Smooth muscle cell (in vitro differentiated cells): ENCODE results near the gene MXD4. TPM values are rescaled to one million over a fixed set of nuclear protein-coding genes. Genes with fewer than 3 reads are reported as not detected.
A peak's percentile ranks its signal among the peaks of the same experiment; 100 is the strongest.

ENCODE experiments used
- DNase-seq: peaks from one replicate; lab custom pipeline; 2025; ENCODE audit not compliant: unreplicated experiment; lab: John Stamatoyannopoulos, UW
- H2AFZ ChIP-seq: fragments of 200-600 bp; sonication (generic); 2 replicates; pipeline ENCODE4 v1.6.0; 2016; ENCODE audit warnings: antibody characterized with exemption, low read depth, mild to moderate bottlenecking
- H3F3A ChIP-seq: fragments of 200-600 bp; sonication (generic); 2 replicates; pipeline ENCODE4 v1.6.0; 2017; ENCODE audit warnings: antibody characterized with exemption, low read depth
- H3K27ac ChIP-seq: fragments of 200-600 bp; sonication (generic); 2 replicates; pipeline ENCODE4 v1.5.1; 2016; ENCODE audit warnings: low read depth, mild to moderate bottlenecking
- H3K27me3 ChIP-seq: fragments of 200-600 bp; sonication (generic); 2 replicates; pipeline ENCODE4 v1.6.1; 2016; ENCODE audit warnings: low read depth, mild to moderate bottlenecking
- H3K36me3 ChIP-seq: fragments of 200-600 bp; sonication (generic); 2 replicates; pipeline ENCODE4 v1.5.1; 2016; ENCODE audit warnings: low read depth
- H3K4me1 ChIP-seq: fragments of 200-600 bp; sonication (generic); 2 replicates; pipeline ENCODE4 v1.5.1; 2016; ENCODE audit warnings: low read depth
- H3K4me2 ChIP-seq: fragments of 200-600 bp; sonication (generic); 2 replicates; pipeline ENCODE4 v1.6.0; 2016; ENCODE audit warnings: mild to moderate bottlenecking
- H3K4me3 ChIP-seq: fragments of 200-600 bp; sonication (generic); 2 replicates; pipeline ENCODE4 v1.5.1; 2016; ENCODE audit warnings: mild to moderate bottlenecking
- H3K79me2 ChIP-seq: fragments of 200-600 bp; sonication (generic); 2 replicates; pipeline ENCODE4 v1.6.0; 2016; ENCODE audit warnings: low read depth, mild to moderate bottlenecking
- H3K9ac ChIP-seq: fragments of 200-600 bp; sonication (generic); 2 replicates; pipeline ENCODE4 v1.6.0; 2016; ENCODE audit warnings: low read depth
- H3K9me3 ChIP-seq: fragments of 200-600 bp; sonication (generic); replicated peaks from 2 replicates; pipeline ENCODE4 v1.5.1; 2016; ENCODE audit warnings: low read depth
- H4K20me1 ChIP-seq: fragments of 200-600 bp; sonication (generic); 2 replicates; pipeline ENCODE4 v1.6.0; 2016; ENCODE audit warnings: low read depth
- CTCF ChIP-seq: fragments of 200-600 bp; sonication (generic); IDR thresholded peaks from 2 replicates; pipeline ENCODE4 v1.5.1; 2017; ENCODE audit warnings: borderline replicate concordance, mild to moderate bottlenecking, antibody characterized with exemption; ENCODE audit not compliant: insufficient read depth, poor library complexity, severe bottlenecking
- whole genome bisulfite sequencing: methylation state at CpG from one replicate; pipeline ENCODE4 v1.1.7; 2016; ENCODE audit warnings: low lambda C conversion rate; 5-methylcytosine and 5-hydroxymethylcytosine counted together
- polyA plus RNA-seq: library from polyadenylated mRNA; unstranded; fragments of >200 nt; fragmentation: Nextera tagmentation; extraction: Ambion mirVana; gene quantifications from 2 replicates; pipeline ENCODE4 v1.2.1, GENCODE V29; 2016
- total RNA-seq: library from RNA; depleted of rRNA; stranded (reverse); fragments of >200 nt; gene quantifications from 2 replicates; pipeline ENCODE4 v1.2.3, GENCODE V29; 2014

Gene MXD4
- total and polyA plus RNA-seq, 2 experiments from 2014 or later = 26.8 to 81.8 TPM

GRCh38 chr4:2262944-2263250, 988 bp upstream of the MXD4 start:
- H3K36me3 ChIP-seq = no peaks in the 10 kb centered on the region

GRCh38 chr4:2262145-2262943, 435 bp upstream of the MXD4 start:
- peak; percentile 93 for DNase-seq
- H3K36me3 ChIP-seq = no peaks in the 10 kb centered on the region
- H3K9ac ChIP-seq = peak overlapping the region; percentile 86
- TF ChIP-seq CTCF = no peak
- H3K4me2 ChIP-seq = peak overlapping the region; percentile 98
- peak overlapping the region; percentile 99 for H3K4me3 ChIP-seq
- H3K27ac ChIP-seq = peak overlapping the region; percentile 86
- H3K9me3 ChIP-seq = no peaks in the 10 kb centered on the region
- 2% methylated on average over 65 of the region's 98 CpGs for WGBS
- no peaks in the 10 kb centered on the region for H3K27me3 ChIP-seq
- peaks cover 38% of the 10 kb centered on the region for H3K79me2 ChIP-seq
- H4K20me1 ChIP-seq = peaks cover 39% of the 10 kb centered on the region
- peak overlapping the region; percentile 97 for H2AFZ ChIP-seq
- peaks cover 20% of the 10 kb centered on the region for H3K4me1 ChIP-seq
- no peaks in the 10 kb centered on the region for H3F3A ChIP-seq

More at GRCh38 chr4:2262944-2263250, 988 bp upstream of the MXD4 start:
- WGBS = 62% methylated on average over 13 of the region's 13 CpGs
- Histone ChIP-seq H2AFZ (peak overlapping the region; percentile 97), H3K27ac (peak overlapping the region; percentile 86), H3K79me2 (peaks cover 34% of the 10 kb centered on the region), H3F3A (no peaks in the 10 kb centered on the region), H3K4me2 (peak overlapping the region; percentile 98), H4K20me1 (peaks cover 33% of the 10 kb centered on the region), H3K9ac (peak overlapping the region; percentile 86), H3K9me3 (no peaks in the 10 kb centered on the region), H3K4me3 (peak overlapping the region; percentile 77), H3K4me1 (peaks cover 20% of the 10 kb centered on the region), H3K27me3 (no peaks in the 10 kb centered on the region)
- DNase-seq = no peak
- no peak for TF ChIP-seq CTCF

GRCh38 chr4:2261110-2261852, 628 bp downstream of the MXD4 start:
- no peak for TF ChIP-seq CTCF
- Histone ChIP-seq H4K20me1 (peaks cover 49% of the 10 kb centered on the region), H3K4me2 (peak overlapping the region; percentile 98), H3K79me2 (peaks cover 44% of the 10 kb centered on the region), H3K9me3 (no peaks in the 10 kb centered on the region), H3F3A (no peaks in the 10 kb centered on the region), H2AFZ (no peak overlapping the region), H3K27ac (peak overlapping the region; percentile 53), H3K36me3 (no peaks in the 10 kb centered on the region), H3K27me3 (no peaks in the 10 kb centered on the region), H3K4me3 (peak overlapping the region; percentile 99), H3K4me1 (peaks cover 20% of the 10 kb centered on the region), H3K9ac (peak overlapping the region; percentile 96)
- 1% methylated on average over 12 of the region's 91 CpGs for WGBS
- DNase-seq = no peak
